K562 treated with DMSO at 1 percent for 4 hours (cell line): ENCODE results near the gene AOAH. TPM values are rescaled to one million over a fixed set of nuclear protein-coding genes. Genes with fewer than 3 reads are reported as not detected.

Experiments
- total RNA-seq: library from RNA; unstranded; fragments of 300-600 nt; gene quantifications from 2 replicates; pipeline ENCODE4 v1.2.3, GENCODE V29; 2022; ENCODE audit not compliant: insufficient read depth

Gene AOAH
- total RNA-seq, result not detected in 2 replicates

GRCh38 chr7:36723951-36724664, at the start of gene AOAH:
Gene AOAH (minus strand): TSS chr7:36724494. CDS start chr7:36724148, 346 bp downstream.

